Purkinje cell (primary cell): Measurements from ENCODE around the gene METTL24. TPM values are rescaled to one million over a fixed set of nuclear protein-coding genes. Genes with fewer than 3 reads are reported as not detected.

ENCODE experiments used
- polyA plus RNA-seq: library from polyadenylated mRNA; unstranded; fragments of >200 nt; fragmentation: Nextera tagmentation; gene quantifications from 2 replicates; pipeline ENCODE4 v1.2.1, GENCODE V29; 2014

METTL24 gene
- 1.1 TPM in 1 of 2 replicates, not detected in the other for polyA plus RNA-seq

GRCh38 chr6:110357664-110358552 is at the start of gene METTL24:
Gene METTL24, minus strand, starts transcription at chr6:110358349. Its CDS starts 77 bp downstream, at chr6:110358272.

Other genes starting within 250 kb of the METTL24 start
- gene WASF1, start 178.7 kb downstream of the METTL24 start, polyA plus RNA-seq = 45.5 and 77.6 TPM in 2 replicates
- gene CDC40, start 177.9 kb downstream of the METTL24 start, polyA plus RNA-seq = 77.9 and 96.5 TPM in 2 replicates
- gene DDO, start 57.2 kb upstream of the METTL24 start, polyA plus RNA-seq = 1.1 and 2.1 TPM in 2 replicates
- gene SLC22A16, start 118.3 kb upstream of the METTL24 start, polyA plus RNA-seq = not detected in 2 replicates